CD8-positive, alpha-beta memory T cell (primary cell): ENCODE results near the gene GRM8. TPM values are rescaled to one million over a fixed set of nuclear protein-coding genes. Genes with fewer than 3 reads are reported as not detected.

Source experiments
- CTCF ChIA-PET: fragments of 350-600 bp; sonication (Branson Sonifier 250); formaldehyde crosslinking; loops from one replicate; lab custom pipeline; 2021; ENCODE audit warnings: antibody characterized with exemption; lab: Charles Lee
- POLR2A ChIA-PET: fragments of 350-600 bp; sonication (Branson Sonifier 250); formaldehyde crosslinking; loops from one replicate; lab custom pipeline; 2021; ENCODE audit warnings: antibody characterized with exemption; lab: Charles Lee
- DNase-seq, 5 donors: peaks; one replicate each; pipeline versions ENCODE4 v3.0.0 to v3.0.0-alpha.2; 2020 to 2022; ENCODE audit warnings: mixed read lengths in 1 of 5
- H3K27ac ChIP-seq: one replicate; pipeline ENCODE4 v1.7.0; 2013; ENCODE audit warnings: low read depth, mild to moderate bottlenecking, low read length, moderate library complexity
- H3K27me3 ChIP-seq: 2 replicates; pipeline ENCODE4 v1.7.0; 2013; ENCODE audit warnings: low read length, mild to moderate bottlenecking; ENCODE audit not compliant: insufficient read depth, poor library complexity, severe bottlenecking
- H3K36me3 ChIP-seq: 2 replicates; pipeline ENCODE4 v1.7.0; 2013; ENCODE audit warnings: mild to moderate bottlenecking, low read length, moderate library complexity; ENCODE audit not compliant: insufficient read depth
- H3K4me1 ChIP-seq: 2 replicates; pipeline ENCODE4 v1.7.0; 2013; ENCODE audit warnings: mild to moderate bottlenecking, low read length, moderate library complexity; ENCODE audit not compliant: insufficient read depth
- H3K4me3 ChIP-seq: 2 replicates; pipeline ENCODE4 v1.7.0; 2013; ENCODE audit warnings: mild to moderate bottlenecking, low read length
- H3K9me3 ChIP-seq: 2 replicates; pipeline ENCODE4 v1.7.0; 2013; ENCODE audit warnings: mild to moderate bottlenecking, low read length
- H3K27ac Mint-ChIP-seq, 8 donors: one replicate each; pipeline ENCODE4 v1.8.0; 2020 to 2021; ENCODE audit warnings: mixed read lengths in 8 of 8, mild to moderate bottlenecking in 6 of 8, inconsistent platforms in 3 of 8, moderate library complexity in 3 of 8
- H3K27me3 Mint-ChIP-seq, 2 donors: one replicate each; pipeline ENCODE4 v1.8.0; 2020 to 2021; ENCODE audit warnings: mixed read lengths in 2 of 2, mild to moderate bottlenecking in 1 of 2, moderate library complexity in 1 of 2
- H3K36me3 Mint-ChIP-seq, 3 donors: one replicate each; pipeline ENCODE4 v1.8.0; 2020 to 2021; ENCODE audit warnings: mixed read lengths in 3 of 3, inconsistent platforms in 1 of 3, mild to moderate bottlenecking in 1 of 3
- H3K4me1 Mint-ChIP-seq, 3 donors: one replicate each; pipeline ENCODE4 v1.8.0; 2020 to 2021; ENCODE audit warnings: mixed read lengths in 3 of 3, inconsistent platforms in 1 of 3, mild to moderate bottlenecking in 1 of 3
- H3K4me3 Mint-ChIP-seq, 7 donors: one replicate each; pipeline ENCODE4 v1.8.0; 2020 to 2021; ENCODE audit warnings: mixed read lengths in 7 of 7, mild to moderate bottlenecking in 6 of 7, moderate library complexity in 4 of 7, inconsistent platforms in 2 of 7
- H3K9me3 Mint-ChIP-seq, 5 donors: one replicate each; pipeline ENCODE4 v1.8.0; 2020 to 2022; ENCODE audit warnings: mixed read lengths in 5 of 5, mild to moderate bottlenecking in 3 of 5, moderate library complexity in 2 of 5, inconsistent platforms in 1 of 5
- polyA plus RNA-seq: library from polyadenylated mRNA; unstranded; fragments of 300-500 nt; fragmentation: Illumina TruSeq; gene quantifications from one replicate; pipeline ENCODE4 v1.2.3, GENCODE V29; 2021
- total RNA-seq, 2 experiments: library from RNA; stranded (reverse); gene quantifications; one replicate each; pipeline ENCODE4 v1.2.3, GENCODE V29; 2021

The GRM8 gene
- total and polyA plus RNA-seq, 3 experiments from 2014 or later = not detected

DNA sequence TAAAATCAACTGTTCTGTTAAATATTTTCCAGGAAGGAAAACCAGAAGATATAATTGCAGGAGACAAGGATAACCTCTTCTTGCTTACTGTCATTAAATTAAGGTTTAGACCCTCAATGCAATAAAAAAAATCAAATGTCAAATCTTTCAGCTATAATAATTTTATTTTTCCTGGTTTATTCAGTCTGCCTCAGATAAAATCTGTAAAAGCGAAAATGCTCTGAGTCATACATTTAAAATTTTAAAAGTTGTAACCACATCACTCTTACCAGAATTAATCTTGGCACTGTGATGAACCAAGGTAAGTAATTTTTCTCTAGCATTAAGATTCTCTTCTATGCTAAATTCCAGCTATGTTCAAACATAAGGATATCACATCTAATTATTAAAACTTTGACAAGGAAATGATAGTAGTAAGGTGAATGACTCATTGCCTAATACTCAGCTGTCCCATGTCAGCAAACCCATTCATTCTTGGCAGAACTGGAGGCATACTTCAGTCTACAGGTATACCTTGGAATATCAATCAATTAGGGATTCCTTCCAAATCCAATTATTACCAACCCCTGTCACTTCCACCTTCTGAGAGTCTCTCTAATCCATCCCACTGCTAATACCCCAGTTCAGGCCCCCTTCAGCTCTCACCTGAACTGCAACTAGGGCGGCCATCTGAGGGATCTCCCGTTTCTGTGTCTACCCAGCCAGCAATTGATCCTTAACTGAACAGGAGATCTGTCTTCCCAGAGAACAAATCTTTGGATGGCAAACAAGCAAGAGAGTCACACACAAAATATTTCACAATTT, 434.1 kb downstream of the GRM8 start:
- CTCF ChIA-PET = no interaction called here
- Histone ChIP-seq H3K4me3 (no peak overlapping the region), H3K4me1 (no peaks in the 10 kb centered on the region), H3K27ac (no peak overlapping the region), H3K27me3 (no peaks in the 10 kb centered on the region), H3K9me3 (no peaks in the 10 kb centered on the region), H3K36me3 (no peaks in the 10 kb centered on the region)
- H3K4me1 Mint-ChIP-seq = no peaks in the 10 kb centered on the region
- no peak for DNase-seq
- H3K27me3 Mint-ChIP-seq = peaks cover 0 to 3% of the 10 kb centered on the region in 2 donors
- H3K4me3 Mint-ChIP-seq = no peak overlapping the region
- peaks cover 0 to 4% (median 2%) of the 10 kb centered on the region in 5 donors for H3K9me3 Mint-ChIP-seq
- H3K27ac Mint-ChIP-seq = no peak overlapping the region
- POLR2A ChIA-PET = no interaction called here
- H3K36me3 Mint-ChIP-seq = no peaks in the 10 kb centered on the region

DNA sequence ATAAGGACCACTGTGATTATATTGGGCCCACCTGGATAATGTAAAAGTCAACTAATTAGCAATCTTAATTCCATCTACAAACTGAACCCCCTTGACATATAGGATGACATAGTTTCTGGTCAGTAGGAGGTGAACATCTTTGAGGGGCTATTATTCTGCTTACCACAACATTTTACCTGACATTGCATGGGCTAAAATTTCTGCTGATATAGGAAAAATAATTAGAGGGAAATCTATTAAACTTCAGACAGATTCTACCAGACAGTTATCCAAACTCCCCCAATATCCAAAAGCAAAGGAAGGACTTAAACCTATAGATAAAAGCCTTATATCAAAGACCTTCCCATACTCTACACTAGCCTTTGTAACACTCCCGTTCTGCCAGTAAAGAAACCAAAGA, 443.6 kb downstream of the GRM8 start:
- DNase-seq = no peak
- peaks cover 0 to 8% (median 4%) of the 10 kb centered on the region in 5 donors for H3K9me3 Mint-ChIP-seq
- H3K27ac ChIP-seq = no peak overlapping the region
- no peaks in the 10 kb centered on the region for H3K27me3 ChIP-seq
- POLR2A ChIA-PET = no interaction called here
- no peaks in the 10 kb centered on the region for H3K36me3 Mint-ChIP-seq
- no peaks in the 10 kb centered on the region for H3K36me3 ChIP-seq
- H3K27me3 Mint-ChIP-seq = no peaks in the 10 kb centered on the region
- no peak overlapping the region for H3K4me3 Mint-ChIP-seq
- no peaks in the 10 kb centered on the region for H3K4me1 Mint-ChIP-seq
- no peak overlapping the region for H3K4me3 ChIP-seq
- H3K4me1 ChIP-seq = no peaks in the 10 kb centered on the region
- H3K9me3 ChIP-seq = no peaks in the 10 kb centered on the region
- no peak overlapping the region for H3K27ac Mint-ChIP-seq
- CTCF ChIA-PET = no interaction called here

GRCh38 chr7:126806614-126807013, 446.1 kb downstream of the GRM8 start:
- ChIA-PET POLR2A (no interaction called here), CTCF (no interaction called here)
- DNase-seq = no peak

DNA sequence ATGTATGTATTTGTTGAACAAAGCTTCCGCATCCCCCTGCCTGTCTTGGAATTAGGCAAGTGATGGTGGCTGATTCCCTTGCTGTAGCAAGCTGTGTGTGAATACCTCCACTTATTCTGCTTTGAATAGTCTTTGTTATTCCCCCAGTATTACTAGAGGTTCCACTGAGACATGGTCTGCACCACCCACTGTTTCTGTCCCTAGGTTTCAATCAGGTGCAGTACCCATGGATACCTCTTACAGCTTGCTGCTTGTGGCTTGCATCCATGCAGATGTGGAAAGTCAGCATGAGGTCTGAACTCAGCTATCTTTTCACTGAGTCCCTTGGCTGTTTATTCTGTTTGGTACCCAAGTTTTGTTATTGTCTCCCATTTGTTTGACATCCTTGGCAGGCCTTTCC, 447.4 kb downstream of the GRM8 start:
- no peak overlapping the region for H3K4me3 ChIP-seq

More at GRCh38 chr7:126806614-126807013, 446.1 kb downstream of the GRM8 start:
- H3K9me3 Mint-ChIP-seq = peaks cover 0 to 8% (median 4%) of the 10 kb centered on the region in 5 donors
- H3K36me3 Mint-ChIP-seq = no peaks in the 10 kb centered on the region
- H3K4me1 ChIP-seq = no peaks in the 10 kb centered on the region
- H3K27me3 Mint-ChIP-seq = no peaks in the 10 kb centered on the region
- H3K4me3 Mint-ChIP-seq = no peak overlapping the region
- no peaks in the 10 kb centered on the region for H3K36me3 ChIP-seq
- H3K27ac Mint-ChIP-seq = no peak overlapping the region
- H3K4me3 ChIP-seq = no peak overlapping the region
- no peaks in the 10 kb centered on the region for H3K9me3 ChIP-seq
- H3K27me3 ChIP-seq = no peaks in the 10 kb centered on the region
- H3K4me1 Mint-ChIP-seq = no peaks in the 10 kb centered on the region
- no peak overlapping the region for H3K27ac ChIP-seq

DNA sequence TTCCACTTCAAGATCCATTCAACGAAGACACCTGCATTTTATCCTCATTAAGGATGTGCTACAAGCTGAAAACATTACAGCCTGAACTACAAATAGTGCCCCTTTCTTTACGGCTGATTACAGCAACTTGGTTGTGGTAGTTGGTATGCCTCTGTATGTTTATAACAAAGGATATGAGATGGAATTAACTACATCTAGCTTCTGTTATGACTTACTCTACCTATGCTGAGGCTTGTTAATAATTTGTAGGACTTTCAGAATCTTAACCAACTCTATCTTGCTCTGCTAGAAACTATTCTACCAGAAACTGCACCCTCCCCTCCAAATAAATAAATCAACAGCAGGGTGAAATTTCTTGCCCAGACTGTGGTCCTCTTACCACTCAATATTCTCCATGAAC, 448.1 kb downstream of the GRM8 start:
- H3K4me1 Mint-ChIP-seq = no peaks in the 10 kb centered on the region
- ChIA-PET POLR2A (no interaction called here), CTCF (no interaction called here)
- no peak overlapping the region for H3K4me3 ChIP-seq
- H3K36me3 ChIP-seq = no peaks in the 10 kb centered on the region
- no peak for DNase-seq
- no peaks in the 10 kb centered on the region for H3K4me1 ChIP-seq
- no peaks in the 10 kb centered on the region for H3K9me3 Mint-ChIP-seq
- no peaks in the 10 kb centered on the region for H3K36me3 Mint-ChIP-seq
- H3K4me3 Mint-ChIP-seq = no peak overlapping the region
- no peak overlapping the region for H3K27ac ChIP-seq
- no peaks in the 10 kb centered on the region for H3K27me3 Mint-ChIP-seq
- no peaks in the 10 kb centered on the region for H3K9me3 ChIP-seq
- no peaks in the 10 kb centered on the region for H3K27me3 ChIP-seq
- no peak overlapping the region for H3K27ac Mint-ChIP-seq

More for the DNA sequence above, 447.4 kb downstream of the GRM8 start:
- Mint-ChIP-seq H3K4me3 (no peak overlapping the region), H3K27me3 (no peaks in the 10 kb centered on the region), H3K27ac (no peak overlapping the region), H3K9me3 (no peaks in the 10 kb centered on the region), H3K4me1 (no peaks in the 10 kb centered on the region), H3K36me3 (no peaks in the 10 kb centered on the region)
- Histone ChIP-seq H3K27me3 (no peaks in the 10 kb centered on the region), H3K9me3 (no peaks in the 10 kb centered on the region), H3K36me3 (no peaks in the 10 kb centered on the region), H3K27ac (no peak overlapping the region), H3K4me1 (no peaks in the 10 kb centered on the region)
- ChIA-PET POLR2A (no interaction called here), CTCF (no interaction called here)
- no peak for DNase-seq

DNA sequence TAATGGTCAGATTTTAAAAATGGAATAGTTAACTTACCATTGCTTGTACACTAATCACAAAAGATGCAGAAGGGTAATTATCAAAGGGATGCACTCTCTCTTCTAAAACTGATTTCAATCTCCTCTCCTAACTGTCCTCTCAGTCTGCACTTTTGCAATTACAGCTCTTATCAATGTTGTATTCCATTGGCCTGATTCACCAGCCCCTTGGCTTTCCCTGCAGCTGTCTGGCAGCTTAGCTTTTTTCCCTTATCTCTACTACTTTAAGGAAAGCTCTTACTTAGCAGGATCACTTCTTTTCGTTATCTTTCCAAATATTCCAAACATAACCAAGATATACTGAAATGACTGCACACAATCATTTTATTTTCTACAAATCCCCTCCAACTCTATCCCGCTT, 448.8 kb downstream of the GRM8 start:
- ChIA-PET CTCF (no interaction called here), POLR2A (no interaction called here)
- Mint-ChIP-seq H3K27ac (no peak overlapping the region), H3K9me3 (no peaks in the 10 kb centered on the region), H3K27me3 (no peaks in the 10 kb centered on the region), H3K4me3 (no peak overlapping the region), H3K4me1 (no peaks in the 10 kb centered on the region), H3K36me3 (no peaks in the 10 kb centered on the region)
- Histone ChIP-seq H3K27me3 (no peaks in the 10 kb centered on the region), H3K9me3 (no peaks in the 10 kb centered on the region), H3K4me1 (no peaks in the 10 kb centered on the region), H3K36me3 (no peaks in the 10 kb centered on the region), H3K4me3 (no peak overlapping the region), H3K27ac (no peak overlapping the region)
- no peak for DNase-seq

DNA sequence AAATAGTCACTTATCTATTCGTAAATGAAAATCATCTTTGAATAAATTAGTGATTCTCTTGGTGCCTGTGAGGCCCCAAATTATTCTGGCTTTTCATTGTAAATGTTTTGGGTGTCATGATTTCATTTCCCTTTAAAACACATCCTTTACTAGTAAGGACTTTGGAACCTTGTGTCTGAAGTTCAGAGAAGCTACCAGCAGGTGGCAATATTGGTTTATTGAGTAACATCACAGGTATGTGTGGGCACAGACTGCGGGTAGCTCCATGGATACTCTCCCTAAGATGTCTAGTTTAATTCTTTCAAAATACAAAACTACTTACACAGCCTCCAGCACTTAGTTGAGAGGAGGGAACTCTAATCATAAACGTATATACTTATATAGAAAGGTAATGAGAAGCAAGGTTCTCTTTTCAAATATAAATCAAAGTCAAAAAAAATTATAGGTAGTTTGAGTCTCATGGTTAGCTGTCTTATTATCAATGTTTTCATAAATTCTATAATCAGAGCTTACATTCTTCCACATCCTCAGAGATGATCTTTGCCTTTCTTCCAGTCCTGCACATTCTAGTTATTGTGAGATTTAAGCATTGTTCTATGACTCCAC, 449.6 kb downstream of the GRM8 start:
- Histone ChIP-seq H3K4me3 (no peak overlapping the region), H3K36me3 (no peaks in the 10 kb centered on the region), H3K9me3 (no peaks in the 10 kb centered on the region), H3K27ac (no peak overlapping the region), H3K4me1 (no peaks in the 10 kb centered on the region), H3K27me3 (no peaks in the 10 kb centered on the region)
- no peaks in the 10 kb centered on the region for H3K9me3 Mint-ChIP-seq
- H3K4me1 Mint-ChIP-seq = no peaks in the 10 kb centered on the region
- ChIA-PET CTCF (no interaction called here), POLR2A (no interaction called here)
- no peaks in the 10 kb centered on the region for H3K27me3 Mint-ChIP-seq
- no peak overlapping the region for H3K27ac Mint-ChIP-seq
- peak in 1 of 5 donors; percentile 11 for DNase-seq
- no peaks in the 10 kb centered on the region for H3K36me3 Mint-ChIP-seq
- H3K4me3 Mint-ChIP-seq = no peak overlapping the region

DNA sequence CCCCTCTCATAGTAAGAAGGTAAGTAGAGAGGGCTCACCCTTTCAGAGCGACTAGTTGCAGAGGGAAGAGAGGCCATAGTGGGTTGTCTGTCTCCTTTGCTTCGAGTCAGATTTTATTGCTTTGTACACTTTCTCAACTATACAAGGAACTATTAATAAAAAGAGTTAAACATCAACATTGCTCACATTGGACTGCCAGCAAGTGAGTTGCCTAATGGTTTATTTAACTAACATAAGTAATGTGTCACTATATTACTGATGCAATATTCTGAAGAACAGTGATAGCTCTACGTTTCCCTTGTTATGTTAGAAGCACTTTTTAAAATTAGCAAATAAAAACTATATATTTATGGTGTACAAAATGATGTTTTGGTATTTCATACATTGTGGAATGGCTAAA, 451.0 kb downstream of the GRM8 start:
- Histone ChIP-seq H3K4me3 (no peak overlapping the region), H3K4me1 (no peaks in the 10 kb centered on the region), H3K27me3 (no peaks in the 10 kb centered on the region), H3K36me3 (no peaks in the 10 kb centered on the region), H3K9me3 (no peaks in the 10 kb centered on the region), H3K27ac (no peak overlapping the region)
- Mint-ChIP-seq H3K27me3 (no peaks in the 10 kb centered on the region), H3K9me3 (no peaks in the 10 kb centered on the region), H3K4me1 (no peaks in the 10 kb centered on the region), H3K4me3 (no peak overlapping the region), H3K36me3 (no peaks in the 10 kb centered on the region), H3K27ac (no peak overlapping the region)
- ChIA-PET CTCF (no interaction called here), POLR2A (no interaction called here)
- DNase-seq = no peak
